ENCODE data around the gene ARHGEF25.

- TF ChIP-seq EZH2 (IDR thresholded peaks at IDR 0.05; ENCODE audit: insufficient read depth, low read length) (no peak), CTCF (IDR thresholded peaks at IDR 0.05; ENCODE audit: insufficient read depth, low read depth, low read length) (no peak)
Observed at GRCh38 chr12:57641699-57642442, 30.6 kb downstream of the ARHGEF25 start.
